GM10266 (cell line): ENCODE measurements around the gene CALD1.

Source experiments
- DNase-seq: peaks from one replicate; pipeline ENCODE4 v3.0.0; 2012; ENCODE audit errors: extremely low spot score
- CTCF ChIP-seq: IDR thresholded peaks from 2 replicates; pipeline ENCODE4 v1.5.1; 2012; ENCODE audit warnings: mild to moderate bottlenecking, low read depth; ENCODE audit not compliant: control insufficient read depth, insufficient read depth; ENCODE audit errors: missing control alignments

Gene CALD1

GRCh38 chr7:134847851-134848588, 68.6 kb downstream of the CALD1 start:
- TF ChIP-seq CTCF: no peak
- DNase-seq: no peak

- no peak for TF ChIP-seq CTCF
- DNase-seq: no peak
Observed at GRCh38 chr7:134850066-134850465, 70.6 kb downstream of the CALD1 start.

- TF ChIP-seq CTCF: no peak
- no peak for DNase-seq
Observed at GRCh38 chr7:134851141-134851540, 71.7 kb downstream of the CALD1 start.

GRCh38 chr7:134852625-134853024, 73.2 kb downstream of the CALD1 start:
- DNase-seq: no peak
- no peak for TF ChIP-seq CTCF

- TF ChIP-seq CTCF: no peak
- no peak for DNase-seq
Observed at GRCh38 chr7:134854816-134855215, 75.4 kb downstream of the CALD1 start.

GRCh38 chr7:134855442-134855841, 76.0 kb downstream of the CALD1 start:
- no peak for DNase-seq
- no peak for TF ChIP-seq CTCF

GRCh38 chr7:134856091-134856490, 76.7 kb downstream of the CALD1 start:
- no peak for DNase-seq
- no peak for TF ChIP-seq CTCF
